HepG2 (cell line): ENCODE results near the gene UCKL1. TPM values are rescaled to one million over a fixed set of nuclear protein-coding genes. Genes with fewer than 3 reads are reported as not detected.
A peak's percentile ranks its signal among the peaks of the same experiment; 100 is the strongest.

ENCODE experiments used
- ATAC-seq: fragments of 200-7000 bp; cut with Tn5 transposase; 3 replicates; pipeline ENCODE4 v1.9.1; 2020; ENCODE audit warnings: mild to moderate bottlenecking, moderate library complexity
- BruUV-seq: library from RNA; stranded (reverse); fragments of 400-500 nt; replicated peaks from 2 replicates; lab custom pipeline; 2021; lab: Mats Ljungman, UMichigan
- CTCF ChIA-PET: fragments of 300-600 bp; formaldehyde crosslinking; extraction: SDS; loops from one replicate; lab custom pipeline; 2021; ENCODE audit warnings: low total read pairs, inconsistent platforms, low intra/inter-chr PET ratio; lab: Yijun Ruan, JAX
- POLR2A ChIA-PET: fragments of 350-600 bp; sonication (Branson Sonifier 250); formaldehyde crosslinking; loops from one replicate; lab custom pipeline; 2020; ENCODE audit warnings: antibody characterized with exemption, inconsistent platforms; lab: Yijun Ruan, JAX
- DNase-seq: peaks from one replicate; pipeline ENCODE4 v3.0.0-alpha.2; 2015; ENCODE audit warnings: low spot score
- FAIRE-seq: peaks from 3 replicates; lab custom pipeline; 2011; peaks lifted over from hg19 to GRCh38; lab: Jason Lieb, UNC
- H2AFZ ChIP-seq: one replicate; pipeline ENCODE4 v1.6.1; 2011; ENCODE audit warnings: low read length, inconsistent platforms
- H3K27ac ChIP-seq: fragments of 300-600 bp; 3 replicates; pipeline ENCODE4 v1.8.0; 2011; ENCODE audit warnings: mixed run types, mild to moderate bottlenecking, mixed read lengths, low read length, inconsistent platforms; ENCODE audit not compliant: insufficient read depth; ENCODE audit errors: extremely low read length
- H3K27me3 ChIP-seq, 2 experiments: fragments of 200-600 bp in 1 of 2; 2 replicates in 1 of 2; 3 replicates in 1 of 2; pipeline versions ENCODE4 v1.6.0 to v1.8.0; 2011; ENCODE audit warnings: low read length in 2 of 2, mild to moderate bottlenecking in 2 of 2, moderate library complexity in 2 of 2, inconsistent platforms in 1 of 2; ENCODE audit not compliant: insufficient read depth in 2 of 2, control insufficient read depth in 1 of 2
- H3K36me3 ChIP-seq, 2 experiments: fragments of 200-600 bp in 1 of 2; replicated peaks in 1 of 2; 2 replicates in 1 of 2; 3 replicates in 1 of 2; pipeline versions ENCODE4 v1.5.1 to v1.8.0; 2011; ENCODE audit warnings: low read length in 2 of 2, inconsistent platforms in 1 of 2; ENCODE audit not compliant: insufficient read depth in 2 of 2, control insufficient read depth in 1 of 2
- H3K4me1 ChIP-seq: 2 replicates; pipeline ENCODE4 v1.5.1; 2012; ENCODE audit warnings: low read length, inconsistent platforms; ENCODE audit not compliant: insufficient read depth
- H3K4me2 ChIP-seq: 2 replicates; pipeline ENCODE4 v1.6.0; 2011; ENCODE audit warnings: low read depth, low read length, inconsistent platforms
- H3K4me3 ChIP-seq, 3 experiments: fragments of 200-600 bp in 1 of 3; sonication (generic), shearing (Covaris generic) in 1 of 3; replicated peaks in 1 of 3; 2 replicates each; pipeline ENCODE4 v1.5.1; 2011 to 2016; ENCODE audit warnings: low read length in 3 of 3, inconsistent platforms in 2 of 3, low read depth in 2 of 3, mild to moderate bottlenecking in 2 of 3, control low read depth in 1 of 3, mixed read lengths in 1 of 3; ENCODE audit not compliant: insufficient read depth in 1 of 3
- H3K79me2 ChIP-seq: one replicate; pipeline ENCODE4 v1.6.1; 2011; ENCODE audit warnings: low read length, inconsistent platforms; ENCODE audit not compliant: insufficient read depth
- H3K9ac ChIP-seq: 2 replicates; pipeline ENCODE4 v1.6.0; 2011; ENCODE audit warnings: mild to moderate bottlenecking, low read depth, low read length, inconsistent platforms; ENCODE audit not compliant: insufficient read depth
- H3K9me3 ChIP-seq: 2 replicates; pipeline ENCODE4 v1.5.1; 2012; ENCODE audit warnings: mild to moderate bottlenecking, low read length
- H4K20me1 ChIP-seq: 2 replicates; pipeline ENCODE4 v1.6.0; 2011; ENCODE audit warnings: inconsistent platforms, mild to moderate bottlenecking, low read length, moderate library complexity; ENCODE audit not compliant: insufficient read depth
- AGO2 ChIP-seq: fragments of 200-400 bp; formaldehyde crosslinking; optimal IDR thresholded peaks from 2 replicates; pipeline ENCODE3; 2017; ENCODE audit warnings: mild to moderate bottlenecking, low read depth, low read length, moderate library complexity
- ATM ChIP-seq: fragments of 450-650 bp; IDR thresholded peaks from 2 replicates; pipeline ENCODE4 v1.7.1; 2017; ENCODE audit warnings: mild to moderate bottlenecking, borderline replicate concordance
- KLF12 ChIP-seq: sonication (generic); formaldehyde crosslinking; IDR thresholded peaks from 2 replicates; pipeline ENCODE4 v1.4.0; 2020; ENCODE audit warnings: missing genetic modification reagents, borderline replicate concordance
- MLXIP ChIP-seq: sonication (generic); formaldehyde crosslinking; IDR thresholded peaks from 2 replicates; pipeline ENCODE4 v1.9.0; 2021; ENCODE audit warnings: missing genetic modification reagents, borderline replicate concordance
- PCBP1 ChIP-seq: fragments of 200-400 bp; formaldehyde crosslinking; IDR thresholded peaks from 2 replicates; pipeline ENCODE4 v1.6.1; 2017; ENCODE audit warnings: mild to moderate bottlenecking, low read depth, low read length, borderline replicate concordance
- PTBP1 ChIP-seq: fragments of 200-400 bp; formaldehyde crosslinking; IDR thresholded peaks from 2 replicates; pipeline ENCODE4 v1.6.1; 2018; ENCODE audit warnings: low read length, low read depth; ENCODE audit not compliant: poor library complexity, severe bottlenecking
- RAD51 ChIP-seq: fragments of 450-650 bp; IDR thresholded peaks from 2 replicates; pipeline ENCODE4 v1.6.1; 2016; ENCODE audit warnings: borderline replicate concordance
- RFXANK ChIP-seq: IDR thresholded peaks from 2 replicates; pipeline ENCODE4 v1.6.1; 2016
- SETDB1 ChIP-seq: sonication (generic); formaldehyde crosslinking; IDR thresholded peaks from 2 replicates; pipeline ENCODE4 v1.5.1; 2020; ENCODE audit warnings: missing genetic modification reagents, mild to moderate bottlenecking, borderline replicate concordance
- ZBTB21 ChIP-seq: sonication (generic); formaldehyde crosslinking; IDR thresholded peaks from 2 replicates; pipeline ENCODE4 v1.4.0; 2020; ENCODE audit warnings: missing genetic modification reagents
- ZNF280B ChIP-seq: sonication (generic); formaldehyde crosslinking; IDR thresholded peaks from 2 replicates; pipeline ENCODE4 v1.5.0; 2020; ENCODE audit warnings: missing genetic modification reagents, mild to moderate bottlenecking, borderline replicate concordance
- ZNF468 ChIP-seq: sonication (generic); formaldehyde crosslinking; IDR thresholded peaks from 2 replicates; pipeline ENCODE4 v1.8.0; 2022; ENCODE audit warnings: mild to moderate bottlenecking, moderate library complexity, missing genetic modification reagents
- ZNF510 ChIP-seq: sonication (generic); formaldehyde crosslinking; IDR thresholded peaks from 2 replicates; pipeline ENCODE4 v1.4.0; 2020; ENCODE audit warnings: low read depth, mild to moderate bottlenecking, missing genetic modification reagents
- ZNF616 ChIP-seq: sonication (generic); formaldehyde crosslinking; IDR thresholded peaks from 2 replicates; pipeline ENCODE4 v1.5.0; 2020; ENCODE audit warnings: low read depth, mild to moderate bottlenecking, missing genetic modification reagents
- WGBS: methylation state at CpG from one replicate; pipeline ENCODE4 v1.1.6; 2017; ENCODE audit warnings: low lambda C conversion rate; 5-methylcytosine and 5-hydroxymethylcytosine counted together
- in situ Hi-C: cut with HindIII; loops from 2 replicates; pipeline ENCODE4 v1.10.0; 2017; ENCODE audit warnings: low pct_unique_long_range_greater_than_20kb; ENCODE audit not compliant: extremely low pct_ligation_motif_present
- intact Hi-C: fragments of 100-400 bp; cut with micrococcal nuclease; formaldehyde crosslinking; loops from one replicate; pipeline ENCODE4 v1.10.0; 2022; ENCODE audit not compliant: unreplicated experiment
- polyA plus RNA-seq, 8 experiments: library from polyadenylated mRNA; depleted of rRNA in 3 of 8; stranded (reverse) in 7 of 8; unstranded in 1 of 8; fragments of >200 nt; fragmentation: Illumina TruSeq in 4 of 8; extraction: Trizol in 4 of 8; gene quantifications; 2 replicates each; pipeline versions ENCODE4 v1.2.1 to v1.2.3, GENCODE V29; 2011 to 2016; ENCODE audit warnings: low read depth in 4 of 8, missing spikeins in 1 of 8, mixed read lengths in 1 of 8; ENCODE audit not compliant: insufficient read depth in 1 of 8
- total RNA-seq, 5 experiments: library from RNA; depleted of rRNA; stranded (reverse); fragments of >200 nt; fragmentation: Illumina TruSeq; extraction: Trizol; gene quantifications; 2 replicates each; pipeline ENCODE4 v1.2.3, GENCODE V29; 2016; ENCODE audit warnings: low read depth in 1 of 5

The UCKL1 gene
- total and polyA plus RNA-seq, 2 of the 13 experiments (the other 11 are each of a cell fraction or from before 2014, with no cell fraction given), result 50.2 to 126 TPM

- DNase-seq (no peak), FAIRE-seq (no peak), ATAC-seq (no peak; the same call in 2 of the 3 replicates)
- Histone ChIP-seq H3K36me3 (peaks cover 20 to 24% of the 10 kb centered on the region in 2 experiments; a peak in 4 of 5 replicates), H3K4me2 (no peak overlapping the region), H3K27ac (no peak overlapping the region), H2AFZ (no peak overlapping the region), H3K4me1 (peaks cover 11% of the 10 kb centered on the region), H3K9ac (no peak overlapping the region), H4K20me1 (peaks cover 3% of the 10 kb centered on the region; the same call in 1 of the 2 replicates), H3K79me2 (peaks cover 27% of the 10 kb centered on the region), H3K9me3 (no peaks in the 10 kb centered on the region), H3K4me3 (no peak overlapping the region), H3K27me3 (no peaks in the 10 kb centered on the region)
- BruUV-seq, result no TSS peak
- ChIA-PET CTCF (no interaction called here), POLR2A (interaction anchor here (1.5 kb wide), 1 partner anchor 60 kb away, joined by 3 read pairs; the partner anchor contains the start of gene PRPF6)
- WGBS, result 97% methylated on average over 23 of the region's 23 CpGs
- intact Hi-C loops (no loop called here), in situ Hi-C loops (no loop called here)
- no peak for TF ChIP-seq KLF12
- TF ChIP-seq AGO2, result peak; percentile 49
- 0 out of 2 replicates have a peak, but pooled peaks have one; percentile 22 for TF ChIP-seq PCBP1
Measured at GRCh38 chr20:63920226-63920625, 36.0 kb downstream of the UCKL1 start.

- BruUV-seq, result no TSS peak
- H3K4me3 ChIP-seq, result no peak overlapping the region
- FAIRE-seq (no peak), DNase-seq (no peak), ATAC-seq (no peak)
- H3K4me2 ChIP-seq, result no peak overlapping the region
- CTCF ChIA-PET, result no interaction called here
- no peak for TF ChIP-seq ZNF616 (CRISPR knock-in tag)
- no peak for TF ChIP-seq ZNF510 (CRISPR knock-in tag)
- no peak for TF ChIP-seq PTBP1
- TF ChIP-seq RAD51, result no peak
- no peak for TF ChIP-seq ZNF280B (CRISPR knock-in tag)
- no peak for TF ChIP-seq SETDB1 (CRISPR knock-in tag)
- no peak for TF ChIP-seq ATM
- TF ChIP-seq ZNF468, result no peak
- no peak for TF ChIP-seq ZBTB21
- no peak for TF ChIP-seq MLXIP (CRISPR knock-in tag)
- TF ChIP-seq RFXANK (CRISPR knock-in tag), result no peak
- peaks cover under 1% of the 10 kb centered on the region; the same call in 1 of the 2 replicates for H4K20me1 ChIP-seq
- H3K9ac ChIP-seq, result no peak overlapping the region
- H3K4me1 ChIP-seq, result peaks cover 11% of the 10 kb centered on the region
- intact Hi-C loops, result no loop called here
- WGBS, result 95% methylated on average over 19 of the region's 19 CpGs
- H3K79me2 ChIP-seq, result peaks cover 34% of the 10 kb centered on the region
- H3K36me3 ChIP-seq, result peaks cover 16 to 27% of the 10 kb centered on the region in 2 experiments; a peak in 4 of 5 replicates
- no peaks in the 10 kb centered on the region for H3K9me3 ChIP-seq
- POLR2A ChIA-PET, result no interaction called here
- H3K27me3 ChIP-seq, result no peaks in the 10 kb centered on the region
- H2AFZ ChIP-seq, result no peak overlapping the region
- no peak overlapping the region for H3K27ac ChIP-seq
- in situ Hi-C loops, result no loop called here
Measured at GRCh38 chr20:63919130-63919529, 37.1 kb downstream of the UCKL1 start.
